Measurements from ENCODE around the gene AMN1. TPM values are rescaled to one million over a fixed set of nuclear protein-coding genes. Genes with fewer than 3 reads are reported as not detected.

The AMN1 gene
- total RNA-seq, 1 donor from 2014 or later = 9.8 TPM

DNA sequence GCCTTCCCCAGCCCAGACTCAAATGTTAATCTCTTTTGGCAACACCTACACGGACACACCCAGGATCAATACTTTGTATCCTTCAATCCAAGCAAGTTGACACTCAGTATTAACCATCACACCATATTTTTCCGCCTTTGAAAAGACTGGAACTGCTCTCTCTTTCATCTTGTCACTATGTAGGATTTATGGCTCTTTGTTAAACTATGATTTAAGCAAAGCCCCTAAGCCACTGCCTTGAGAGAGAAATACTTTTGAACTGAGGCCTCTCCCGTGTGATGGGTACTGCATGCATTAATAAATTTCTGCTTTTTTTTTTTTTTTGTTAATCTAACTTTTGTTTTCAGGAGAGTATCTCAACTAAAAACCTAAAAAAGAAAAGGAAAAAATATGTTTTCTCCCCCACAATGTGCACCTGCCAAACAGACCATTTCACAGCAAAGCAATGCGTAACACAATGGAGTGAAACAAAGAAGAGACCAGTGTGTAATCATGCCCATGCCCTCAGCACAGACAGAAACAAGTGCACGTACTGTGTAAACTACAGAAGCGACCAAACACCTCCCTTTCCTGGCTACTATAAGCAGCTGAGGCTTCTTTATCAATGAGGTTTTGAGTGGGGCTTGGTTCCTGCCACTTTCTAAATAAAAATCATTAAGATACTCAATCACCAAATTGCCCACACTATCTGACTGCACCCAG, 97.6 kb downstream of the AMN1 start:
- no peak for DNase-seq (ENCODE audit: low read depth)
- no peak for TF ChIP-seq CTCF (conservative IDR thresholded peaks at IDR 0.05; ENCODE audit: low read depth, low read length)
- no peak overlapping the region for H3K4me3 ChIP-seq (ENCODE audit: low read depth, low read length)

GRCh38 chr12:31629756-31630732, 98.8 kb downstream of the AMN1 start:
- no peak for TF ChIP-seq CTCF (conservative IDR thresholded peaks at IDR 0.05; ENCODE audit: low read depth, low read length)
- DNase-seq (ENCODE audit: low read depth) = no peak
- H3K4me3 ChIP-seq (ENCODE audit: low read depth, low read length) = no peak overlapping the region

GRCh38 chr12:31627456-31628054, 101.3 kb downstream of the AMN1 start:
- no peak for TF ChIP-seq CTCF (conservative IDR thresholded peaks at IDR 0.05; ENCODE audit: low read depth, low read length)

DNA sequence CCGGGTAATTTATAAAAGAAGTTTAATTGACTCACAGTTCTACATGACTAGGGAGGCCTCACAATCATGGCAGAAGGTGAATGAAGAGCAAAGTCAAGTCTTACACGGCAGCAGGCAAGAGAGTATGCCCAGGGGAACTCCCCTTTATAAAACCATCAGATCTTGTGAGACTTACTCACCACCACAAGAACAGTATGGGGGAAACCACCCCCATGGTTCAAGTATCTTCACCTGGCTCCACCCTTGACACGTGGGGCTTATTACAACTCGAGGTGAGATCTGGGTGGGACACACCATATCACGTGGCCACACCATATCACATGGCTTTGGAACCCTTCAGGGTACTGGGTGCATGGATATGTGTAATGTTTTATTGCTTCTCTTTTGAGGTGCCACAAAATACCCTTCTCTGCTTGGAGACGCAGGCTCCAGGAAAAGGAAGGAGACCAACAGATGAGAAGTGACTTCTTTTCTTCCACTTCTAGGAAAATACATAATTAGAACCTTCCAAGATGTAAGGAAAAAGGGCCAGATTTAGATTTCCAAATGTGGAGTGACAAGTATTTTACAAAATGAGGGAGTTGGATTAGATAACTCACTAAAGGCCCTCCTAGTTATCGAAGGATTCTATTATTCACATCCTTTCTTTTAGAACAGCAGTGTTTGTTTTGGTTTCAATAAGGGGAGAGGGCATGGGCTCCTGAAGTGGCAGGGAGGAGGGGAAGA, 102.4 kb downstream of the AMN1 start:
- no peak for TF ChIP-seq CTCF (conservative IDR thresholded peaks at IDR 0.05; ENCODE audit: low read depth, low read length)
- no peak for DNase-seq (ENCODE audit: low read depth)
- no peak overlapping the region for H3K4me3 ChIP-seq (ENCODE audit: low read depth, low read length)

More at GRCh38 chr12:31627456-31628054, 101.3 kb downstream of the AMN1 start:
- no peak for DNase-seq (ENCODE audit: low read depth)
- no peak overlapping the region for H3K4me3 ChIP-seq (ENCODE audit: low read depth, low read length)

DNA sequence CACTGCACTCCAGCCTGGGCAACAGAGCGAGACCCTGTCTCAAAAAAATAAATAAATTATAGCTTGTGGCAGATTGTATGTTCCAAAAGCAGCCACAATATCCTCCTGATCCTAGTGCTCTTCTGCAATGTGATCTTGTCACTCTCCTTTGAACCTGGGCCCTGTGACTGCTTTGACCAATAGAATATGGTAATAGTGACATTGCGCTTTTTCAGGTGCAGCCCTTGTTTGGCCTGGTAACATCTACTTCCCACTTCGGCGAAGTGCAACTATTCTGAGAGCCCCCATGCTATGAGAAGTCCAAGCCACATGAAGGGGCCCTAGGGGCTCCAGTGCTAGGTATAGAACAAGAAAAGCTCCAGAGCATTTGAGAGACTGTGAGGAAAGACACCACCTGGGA, 106.8 kb downstream of the AMN1 start:
- no peak overlapping the region for H3K4me3 ChIP-seq (ENCODE audit: low read depth, low read length)
- TF ChIP-seq CTCF (conservative IDR thresholded peaks at IDR 0.05; ENCODE audit: low read depth, low read length) = no peak
- no peak for DNase-seq (ENCODE audit: low read depth)

Other genes with a start within 250 kb of the AMN1 start
- 8.6 and 13.9 TPM in 2 replicates for gene DENND5B, start 137.9 kb downstream of the AMN1 start, total RNA-seq
- gene ETFBKMT, start 69.3 kb downstream of the AMN1 start, total RNA-seq = 0.29 and 0.63 TPM in 2 replicates
- gene RESF1, start 230.4 kb upstream of the AMN1 start, total RNA-seq = 28.8 and 32.2 TPM in 2 replicates